WERI-Rb-1 (cell line): ENCODE measurements around the gene HOXC6.
A peak's percentile ranks its signal among the peaks of the same experiment; 100 is the strongest.

Experiments used
- DNase-seq: peaks from one replicate; pipeline ENCODE4 v3.0.0-alpha.2; 2020
- H3K27ac ChIP-seq: fragments of 250-450 bp; sonication (Bioruptor Pico); 2 replicates; pipeline ENCODE4 v1.5.1; 2020; ENCODE audit warnings: mild to moderate bottlenecking, moderate library complexity
- H3K27me3 ChIP-seq: fragments of 250-450 bp; sonication (Bioruptor Pico); 2 replicates; pipeline ENCODE4 v1.5.1; 2021; ENCODE audit warnings: mild to moderate bottlenecking, low read depth, moderate library complexity; ENCODE audit not compliant: insufficient read depth, severe bottlenecking
- H3K36me3 ChIP-seq: fragments of 250-450 bp; sonication (Bioruptor Pico); 2 replicates; pipeline ENCODE4 v1.5.1; 2020; ENCODE audit warnings: mild to moderate bottlenecking, moderate library complexity
- H3K4me3 ChIP-seq: 2 replicates; pipeline ENCODE4 v1.5.1; 2011; ENCODE audit warnings: low read depth, mild to moderate bottlenecking, control low read depth, low read length
- H3K9me3 ChIP-seq: fragments of 250-450 bp; sonication (Bioruptor Pico); 2 replicates; pipeline ENCODE4 v1.5.1; 2021; ENCODE audit warnings: mild to moderate bottlenecking, moderate library complexity; ENCODE audit not compliant: severe bottlenecking
- TF ChIP-seq, protein P1 (sequence below): IDR thresholded peaks from 2 replicates; pipeline ENCODE4 v1.5.1; 2011; ENCODE audit warnings: low read depth, mild to moderate bottlenecking, control low read depth, inconsistent platforms, low read length

Gene HOXC6

DNA sequence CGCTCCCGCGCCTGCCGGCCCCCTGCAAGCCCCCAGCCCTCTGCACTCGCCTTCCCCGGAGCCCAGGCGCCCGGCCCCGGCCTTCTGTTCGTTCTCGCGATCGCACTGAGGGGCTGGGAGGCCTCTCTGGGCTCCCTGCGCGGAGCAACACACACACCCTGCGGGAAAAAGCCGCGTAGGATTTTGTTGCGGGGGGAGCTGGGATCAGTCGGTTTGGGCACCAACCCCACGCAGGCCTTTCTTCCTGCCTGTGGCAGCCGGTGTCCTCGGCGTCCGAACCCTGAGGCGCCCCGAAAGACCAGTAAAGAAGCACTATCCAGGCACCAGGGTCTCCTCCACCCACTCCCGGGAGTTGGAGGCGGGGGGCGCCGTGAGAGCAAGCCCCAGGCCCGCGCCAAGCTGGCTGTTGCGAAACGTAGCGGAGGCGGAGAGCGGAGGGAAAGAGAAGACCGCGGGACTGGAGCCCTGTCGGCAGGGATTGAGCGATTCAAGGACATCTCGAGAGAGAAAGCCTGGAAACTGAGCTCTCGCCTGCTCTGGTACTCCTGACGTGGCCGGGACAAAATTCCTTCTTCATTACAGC lies 2.7 kb downstream of the HOXC6 start:
- H3K27me3 ChIP-seq, result no peaks in the 10 kb centered on the region
- no peaks in the 10 kb centered on the region for H3K9me3 ChIP-seq
- TF ChIP-seq, protein P1, sequence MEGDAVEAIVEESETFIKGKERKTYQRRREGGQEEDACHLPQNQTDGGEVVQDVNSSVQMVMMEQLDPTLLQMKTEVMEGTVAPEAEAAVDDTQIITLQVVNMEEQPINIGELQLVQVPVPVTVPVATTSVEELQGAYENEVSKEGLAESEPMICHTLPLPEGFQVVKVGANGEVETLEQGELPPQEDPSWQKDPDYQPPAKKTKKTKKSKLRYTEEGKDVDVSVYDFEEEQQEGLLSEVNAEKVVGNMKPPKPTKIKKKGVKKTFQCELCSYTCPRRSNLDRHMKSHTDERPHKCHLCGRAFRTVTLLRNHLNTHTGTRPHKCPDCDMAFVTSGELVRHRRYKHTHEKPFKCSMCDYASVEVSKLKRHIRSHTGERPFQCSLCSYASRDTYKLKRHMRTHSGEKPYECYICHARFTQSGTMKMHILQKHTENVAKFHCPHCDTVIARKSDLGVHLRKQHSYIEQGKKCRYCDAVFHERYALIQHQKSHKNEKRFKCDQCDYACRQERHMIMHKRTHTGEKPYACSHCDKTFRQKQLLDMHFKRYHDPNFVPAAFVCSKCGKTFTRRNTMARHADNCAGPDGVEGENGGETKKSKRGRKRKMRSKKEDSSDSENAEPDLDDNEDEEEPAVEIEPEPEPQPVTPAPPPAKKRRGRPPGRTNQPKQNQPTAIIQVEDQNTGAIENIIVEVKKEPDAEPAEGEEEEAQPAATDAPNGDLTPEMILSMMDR, result no peak
- H3K4me3 ChIP-seq, result no peak overlapping the region
- DNase-seq, result no peak
- no peaks in the 10 kb centered on the region; the same call in 1 of the 2 replicates for H3K36me3 ChIP-seq
- H3K27ac ChIP-seq, result no peak overlapping the region

DNA sequence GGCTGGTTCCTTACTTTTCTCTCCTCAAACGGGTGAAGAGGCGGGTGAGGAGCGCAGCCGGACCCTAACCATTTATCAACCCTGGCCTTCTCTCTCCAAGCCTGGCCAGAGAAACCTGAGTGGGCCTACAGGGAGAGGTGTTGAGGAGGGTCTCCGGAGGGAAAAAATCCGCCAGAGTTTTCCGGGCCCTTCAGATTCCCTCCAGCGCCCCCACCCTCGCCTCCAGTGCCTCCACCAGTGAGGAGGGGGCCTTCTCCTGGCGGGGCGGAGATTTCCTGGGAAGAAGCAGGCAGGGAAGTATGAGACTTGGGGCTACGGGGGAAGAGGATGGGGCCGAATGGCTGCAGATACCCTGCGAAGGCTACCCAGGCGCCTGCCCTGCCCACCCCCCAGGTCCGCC lies 3.2 kb downstream of the HOXC6 start:
- no peak overlapping the region for H3K27ac ChIP-seq
- no peaks in the 10 kb centered on the region for H3K27me3 ChIP-seq

DNA sequence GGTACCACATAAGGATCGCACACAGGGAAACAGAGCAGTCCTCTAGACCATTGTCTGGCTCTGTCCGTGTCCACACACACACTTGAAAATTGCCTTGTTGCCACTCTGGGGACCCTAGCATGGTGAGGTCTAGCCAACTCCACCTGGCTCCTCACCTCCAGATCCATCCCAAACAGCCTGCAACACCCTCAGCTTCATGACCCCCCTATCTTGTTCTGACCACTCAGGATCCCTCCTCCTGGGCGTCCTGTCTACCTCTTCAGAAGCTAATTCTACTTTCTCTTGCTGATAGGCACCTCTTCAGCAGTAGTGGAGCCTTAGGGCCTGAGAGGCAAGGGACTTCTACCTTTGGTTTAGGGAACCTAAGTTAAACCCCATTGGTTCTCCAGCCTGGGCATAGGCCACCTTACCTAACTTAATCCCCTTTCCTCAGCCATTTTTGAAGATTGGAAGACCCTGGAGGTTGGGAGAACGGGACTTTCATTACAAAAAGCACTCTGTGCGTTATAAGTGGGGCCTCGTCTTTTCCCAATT lies 3.9 kb downstream of the HOXC6 start:
- no peak overlapping the region for H3K4me3 ChIP-seq
- TF ChIP-seq, protein P1, result no peak
- DNase-seq, result no peak
- H3K27me3 ChIP-seq, result no peaks in the 10 kb centered on the region
- peak overlapping the region; percentile 2; the same call in 1 of the 2 replicates for H3K27ac ChIP-seq
- no peaks in the 10 kb centered on the region for H3K9me3 ChIP-seq
- no peaks in the 10 kb centered on the region; the same call in 1 of the 2 replicates for H3K36me3 ChIP-seq

More for the DNA sequence above, 3.2 kb downstream of the HOXC6 start:
- Histone ChIP-seq H3K36me3 (no peaks in the 10 kb centered on the region; the same call in 1 of the 2 replicates), H3K4me3 (no peak overlapping the region), H3K9me3 (no peaks in the 10 kb centered on the region)
- TF ChIP-seq, protein P1, result no peak
- DNase-seq, result no peak

DNA sequence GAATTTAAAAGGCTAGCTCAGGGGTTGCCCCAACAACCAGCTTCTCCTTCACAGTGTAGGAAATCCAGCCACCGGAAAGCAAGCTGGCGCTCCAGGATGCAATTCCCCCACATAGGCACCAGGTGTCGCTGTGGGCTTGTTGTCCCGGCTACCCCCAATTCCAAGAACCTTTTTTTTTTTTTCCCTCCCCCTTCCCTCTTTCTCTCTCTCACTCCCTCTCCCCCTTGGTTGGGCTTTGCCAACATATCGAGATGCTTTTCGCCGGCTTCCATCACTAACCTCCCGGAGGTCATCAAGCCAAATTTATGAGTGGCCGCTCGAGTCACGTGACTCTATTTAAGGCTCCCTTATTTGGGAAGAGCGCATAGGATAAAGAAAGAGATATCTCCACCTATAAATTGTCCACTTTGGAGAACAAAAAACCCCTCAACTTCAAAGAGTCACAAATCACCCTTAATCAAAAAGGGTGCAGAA lies 4.4 kb downstream of the HOXC6 start, which contains the start of gene HOXC5:
Gene HOXC5, plus strand, starts transcription at position 424 of the 474 bp plus-strand sequence. CDS start 73 bp downstream, outside the sequence.
- TF ChIP-seq, protein P1, result peak; percentile 92
- Histone ChIP-seq H3K4me3 (peak within 1 kb of the TSS; percentile 37), H3K27me3 (no peaks in the 10 kb centered on the region), H3K27ac (peak within 1 kb of the TSS; percentile 64), H3K9me3 (no peaks in the 10 kb centered on the region), H3K36me3 (no peaks in the 10 kb centered on the region; the same call in 1 of the 2 replicates)
- peak; percentile 79 for DNase-seq

DNA sequence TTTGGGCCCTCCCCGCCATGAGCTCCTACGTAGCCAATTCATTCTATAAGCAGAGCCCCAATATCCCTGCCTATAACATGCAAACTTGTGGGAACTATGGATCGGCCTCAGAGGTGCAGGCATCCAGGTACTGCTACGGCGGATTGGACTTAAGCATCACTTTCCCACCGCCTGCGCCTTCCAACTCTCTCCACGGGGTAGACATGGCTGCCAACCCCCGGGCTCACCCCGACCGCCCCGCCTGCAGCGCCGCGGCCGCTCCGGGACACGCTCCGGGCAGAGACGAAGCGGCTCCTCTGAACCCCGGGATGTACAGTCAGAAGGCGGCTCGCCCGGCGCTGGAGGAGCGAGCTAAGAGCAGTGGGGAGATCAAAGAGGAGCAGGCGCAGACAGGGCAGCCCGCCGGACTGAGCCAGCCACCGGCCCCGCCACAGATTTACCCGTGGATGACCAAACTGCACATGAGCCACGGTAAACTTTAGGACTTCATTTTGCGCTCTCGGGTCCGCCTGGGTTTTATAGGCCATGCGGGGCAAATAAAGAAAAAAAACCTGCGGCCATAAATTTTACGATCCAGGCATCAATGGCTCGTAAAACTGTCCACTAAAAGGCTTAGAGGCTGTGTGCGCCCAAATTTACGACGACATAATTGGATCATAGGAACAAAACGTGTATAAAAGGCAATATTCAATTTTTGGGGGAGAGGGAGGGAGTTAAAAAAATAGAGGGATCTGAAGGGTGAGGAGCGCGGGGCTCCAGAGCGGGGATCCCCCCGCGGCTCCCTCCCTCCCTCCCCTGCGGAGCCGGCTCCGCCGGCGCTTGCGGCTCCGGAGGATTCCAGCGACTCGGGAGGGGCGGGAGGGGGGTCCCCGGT lies 5.1 kb downstream of the HOXC6 start:
- H3K9me3 ChIP-seq, result no peaks in the 10 kb centered on the region
- peak overlapping the region; percentile 64 for H3K27ac ChIP-seq
- H3K36me3 ChIP-seq, result no peaks in the 10 kb centered on the region; the same call in 1 of the 2 replicates
- TF ChIP-seq, protein P1, result no peak
- no peaks in the 10 kb centered on the region for H3K27me3 ChIP-seq
- peak overlapping the region; percentile 37 for H3K4me3 ChIP-seq
- no peak for DNase-seq
